ENCODE data around the gene LRRC56.
"Not testable (repeated sequence)": the region's sequence is repeated elsewhere in the genome, so short reads cannot be mapped to it uniquely, and the experiment has no call there.

The LRRC56 gene

GRCh38 chr11:502288-503178 is 34.8 kb upstream of the LRRC56 start:
- DNase-seq, result no peak

- peak; percentile 93 for DNase-seq
Measured at GRCh38 chr11:503179-503981, 33.9 kb upstream of the LRRC56 start.

- DNase-seq, result peak; percentile 89
Measured at GRCh38 chr11:504053-504993, 33.0 kb upstream of the LRRC56 start.

GRCh38 chr11:504994-505344 is 32.4 kb upstream of the LRRC56 start:
- no peak for DNase-seq

- DNase-seq, result peak; percentile 97
Measured at GRCh38 chr11:506238-506994, 30.9 kb upstream of the LRRC56 start.

- DNase-seq, result peak; percentile 96
Measured at GRCh38 chr11:506995-507726, 30.2 kb upstream of the LRRC56 start, which contains the start of gene RNH1. TSS of gene RNH1 (minus strand) at chr11:507242. CDS start at chr11:502162, 5,080 bp downstream.

- no peak for DNase-seq
Measured at GRCh38 chr11:507727-508515, 29.4 kb upstream of the LRRC56 start.

GRCh38 chr11:508956-509355 is 28.4 kb upstream of the LRRC56 start:
- DNase-seq, result no peak

- no peak for DNase-seq
Measured at GRCh38 chr11:512761-513595, 24.3 kb upstream of the LRRC56 start.

GRCh38 chr11:514606-515005 is 22.7 kb upstream of the LRRC56 start:
- no peak for DNase-seq

- DNase-seq, result no peak
Measured at GRCh38 chr11:515131-515530, 22.2 kb upstream of the LRRC56 start.

- DNase-seq, result no peak
Measured at GRCh38 chr11:516400-516799, 20.9 kb upstream of the LRRC56 start.

- not testable (repeated sequence) for DNase-seq
Measured at GRCh38 chr11:516918-517685, 20.2 kb upstream of the LRRC56 start.

GRCh38 chr11:518463-519202 is 18.7 kb upstream of the LRRC56 start:
- DNase-seq, result peak; percentile 90

- no peak for DNase-seq
Measured at GRCh38 chr11:520428-521176, 16.7 kb upstream of the LRRC56 start.

GRCh38 chr11:521177-521688 is 16.1 kb upstream of the LRRC56 start:
- DNase-seq, result peak; percentile 22

GRCh38 chr11:526192-526591 is 11.1 kb upstream of the LRRC56 start:
- DNase-seq, result no peak
